IMR-90 (cell line): ENCODE measurements around the gene ATP5PD. TPM values are rescaled to one million over a fixed set of nuclear protein-coding genes. Genes with fewer than 3 reads are reported as not detected.

Source experiments
- ATAC-seq: fragments of 200-7000 bp; cut with Tn5 transposase; 2 replicates; pipeline ENCODE4 v1.9.1; 2020; ENCODE audit warnings: low read depth, mild to moderate bottlenecking, moderate library complexity
- BruUV-seq: library from RNA; stranded (reverse); fragments of 400-500 nt; replicated peaks from 2 replicates; lab custom pipeline; 2021; lab: Mats Ljungman, UMichigan
- CTCF ChIA-PET: fragments of 300-600 bp; formaldehyde crosslinking; extraction: SDS; loops from one replicate; lab custom pipeline; 2021; ENCODE audit warnings: antibody characterized with exemption; lab: Yijun Ruan, JAX
- POLR2A ChIA-PET: fragments of 300-600 bp; sonication (Branson Sonifier 250); formaldehyde crosslinking; loops from one replicate; lab custom pipeline; 2022; ENCODE audit warnings: antibody characterized with exemption; ENCODE audit not compliant: unreplicated experiment; lab: Charles Lee
- DNase-seq: peaks from one replicate; pipeline ENCODE4 v3.0.0; 2013
- H2AFZ ChIP-seq: replicated peaks from 2 replicates; pipeline ENCODE3; 2013; ENCODE audit warnings: low read length, mild to moderate bottlenecking; ENCODE audit not compliant: poor library complexity
- H2AK5ac ChIP-seq: 2 replicates; pipeline ENCODE4 v1.6.1; 2013; ENCODE audit warnings: low read depth, low read length, inconsistent platforms
- H2AK9ac ChIP-seq: replicated peaks from 2 replicates; pipeline ENCODE3; 2013; ENCODE audit warnings: mild to moderate bottlenecking, low read depth, low read length, moderate library complexity; ENCODE audit not compliant: poor library complexity
- H2BK120ac ChIP-seq: 2 replicates; pipeline ENCODE4 v1.6.1; 2013; ENCODE audit warnings: low read depth, low read length, inconsistent platforms
- H2BK15ac ChIP-seq: 3 replicates; pipeline ENCODE4 v1.6.1; 2013; ENCODE audit warnings: low read depth, low read length, inconsistent platforms
- H2BK20ac ChIP-seq: 2 replicates; pipeline ENCODE4 v1.6.1; 2013; ENCODE audit warnings: low read depth, mild to moderate bottlenecking, inconsistent platforms, low read length, moderate library complexity
- H2BK5ac ChIP-seq: 2 replicates; pipeline ENCODE4 v1.6.1; 2013; ENCODE audit warnings: mild to moderate bottlenecking, low read depth, low read length, inconsistent platforms; ENCODE audit not compliant: poor library complexity, severe bottlenecking
- H3K14ac ChIP-seq: replicated peaks from 2 replicates; pipeline ENCODE4 v1.6.1; 2013; ENCODE audit warnings: low read depth, low read length, inconsistent platforms
- H3K18ac ChIP-seq: 2 replicates; pipeline ENCODE4 v1.6.1; 2013; ENCODE audit warnings: low read depth, low read length, control low read depth
- H3K23ac ChIP-seq: 2 replicates; pipeline ENCODE4 v1.6.1; 2013; ENCODE audit warnings: low read depth, low read length, inconsistent platforms
- H3K27ac ChIP-seq: 2 replicates; pipeline ENCODE4 v1.5.1; 2013; ENCODE audit warnings: mild to moderate bottlenecking, control low read depth, low read length; ENCODE audit not compliant: insufficient read depth
- H3K27me3 ChIP-seq: 2 replicates; pipeline ENCODE4 v1.6.1; 2013; ENCODE audit warnings: low read length; ENCODE audit not compliant: control insufficient read depth, insufficient read depth
- H3K36me3 ChIP-seq: 2 replicates; pipeline ENCODE4 v1.6.1; 2013; ENCODE audit warnings: low read length, mixed read lengths; ENCODE audit not compliant: control insufficient read depth, insufficient read depth
- H3K4ac ChIP-seq: 2 replicates; pipeline ENCODE4 v1.6.1; 2013; ENCODE audit warnings: low read depth, low read length, inconsistent platforms
- H3K4me1 ChIP-seq: 2 replicates; pipeline ENCODE4 v1.6.1; 2013; ENCODE audit warnings: low read length, mixed read lengths; ENCODE audit not compliant: control insufficient read depth, insufficient read depth
- H3K4me2 ChIP-seq: 2 replicates; pipeline ENCODE4 v1.6.1; 2013; ENCODE audit warnings: low read depth, mild to moderate bottlenecking, control low read depth, low read length, moderate library complexity
- H3K4me3 ChIP-seq: 2 replicates; pipeline ENCODE4 v1.5.1; 2013; ENCODE audit warnings: low read depth, mild to moderate bottlenecking, control low read depth, low read length, moderate library complexity; ENCODE audit not compliant: insufficient read depth
- H3K56ac ChIP-seq: 2 replicates; pipeline ENCODE4 v1.6.1; 2013; ENCODE audit warnings: low read length, inconsistent platforms; ENCODE audit not compliant: insufficient read depth; ENCODE audit errors: extremely low read depth
- H3K79me1 ChIP-seq, 2 experiments: 2 replicates each; pipeline ENCODE4 v1.6.1; 2013; ENCODE audit warnings: low read length in 2 of 2, inconsistent platforms in 1 of 2, low read depth in 1 of 2
- H3K9ac ChIP-seq: 2 replicates; pipeline ENCODE4 v1.6.1; 2013; ENCODE audit warnings: low read depth, low read length, control low read depth
- H3K9me1 ChIP-seq: 2 replicates; pipeline ENCODE4 v1.6.1; 2013; ENCODE audit warnings: low read length, inconsistent platforms; ENCODE audit not compliant: insufficient read depth
- H3K9me3 ChIP-seq: 2 replicates; pipeline ENCODE4 v1.6.1; 2013; ENCODE audit warnings: low read length; ENCODE audit not compliant: control insufficient read depth, insufficient read depth
- H4K20me1 ChIP-seq: 2 replicates; pipeline ENCODE4 v1.6.1; 2013; ENCODE audit warnings: low read length, inconsistent platforms; ENCODE audit not compliant: insufficient read depth
- H4K5ac ChIP-seq: 2 replicates; pipeline ENCODE4 v1.6.1; 2013; ENCODE audit warnings: mild to moderate bottlenecking, low read depth, low read length, control low read depth
- H4K8ac ChIP-seq, 2 experiments: 2 replicates each; pipeline ENCODE4 v1.6.1; 2013; ENCODE audit warnings: low read depth in 2 of 2, low read length in 2 of 2, control low read depth in 1 of 2, inconsistent platforms in 1 of 2
- H4K91ac ChIP-seq: 2 replicates; pipeline ENCODE4 v1.6.1; 2013; ENCODE audit warnings: low read depth, low read length, inconsistent platforms; ENCODE audit not compliant: insufficient read depth
- BHLHE40 ChIP-seq: fragments of 150-350 bp; IDR thresholded peaks from 2 replicates; pipeline ENCODE4 v1.6.1; 2016; ENCODE audit warnings: mild to moderate bottlenecking, low read depth, low read length
- CEBPB ChIP-seq: IDR thresholded peaks from 2 replicates; pipeline ENCODE4 v1.6.1; 2012; ENCODE audit warnings: low read depth, low read length, improper control_type of control experiment
- CHD1 ChIP-seq: IDR thresholded peaks from 2 replicates; pipeline ENCODE4 v1.6.1; 2012; ENCODE audit warnings: low read depth, low read length, improper control_type of control experiment
- ELK1 ChIP-seq: fragments of 150-350 bp; IDR thresholded peaks from 2 replicates; pipeline ENCODE4 v1.6.1; 2016; ENCODE audit warnings: low read depth, mild to moderate bottlenecking, low read length, moderate library complexity, borderline replicate concordance
- FOS ChIP-seq: fragments of 150-350 bp; IDR thresholded peaks from 2 replicates; pipeline ENCODE4 v1.6.1; 2016; ENCODE audit warnings: low read depth, low read length
- MAFK ChIP-seq: IDR thresholded peaks from 2 replicates; pipeline ENCODE4 v1.6.1; 2012; ENCODE audit warnings: low read depth, low read length, improper control_type of control experiment
- MAZ ChIP-seq: IDR thresholded peaks from 2 replicates; pipeline ENCODE4 v1.6.1; 2012; ENCODE audit warnings: low read depth, mild to moderate bottlenecking, low read length, improper control_type of control experiment, moderate library complexity, borderline replicate concordance
- MXI1 ChIP-seq: IDR thresholded peaks from 2 replicates; pipeline ENCODE4 v1.6.1; 2012; ENCODE audit warnings: low read depth, mild to moderate bottlenecking, low read length, moderate library complexity, borderline replicate concordance
- NFE2L2 ChIP-seq: fragments of 150-350 bp; IDR thresholded peaks from 2 replicates; pipeline ENCODE4 v1.6.1; 2016; ENCODE audit warnings: low read depth, mild to moderate bottlenecking, low read length
- POLR2A ChIP-seq: IDR thresholded peaks from 2 replicates; pipeline ENCODE4 v1.6.1; 2012; ENCODE audit warnings: mild to moderate bottlenecking, low read depth, low read length
- RAD21 ChIP-seq: IDR thresholded peaks from 2 replicates; pipeline ENCODE4 v1.6.1; 2012; ENCODE audit warnings: low read length, improper control_type of control experiment
- RCOR1 ChIP-seq: IDR thresholded peaks from 2 replicates; pipeline ENCODE4 v1.6.1; 2012; ENCODE audit warnings: mild to moderate bottlenecking, low read length, improper control_type of control experiment; ENCODE audit not compliant: insufficient replicate concordance
- RFX5 ChIP-seq: IDR thresholded peaks from 2 replicates; pipeline ENCODE4 v1.8.0; 2012; ENCODE audit warnings: low read depth, mild to moderate bottlenecking, low read length, moderate library complexity
- SMC3 ChIP-seq: fragments of 150-350 bp; IDR thresholded peaks from 2 replicates; pipeline ENCODE4 v1.6.1; 2016; ENCODE audit warnings: low read depth, mild to moderate bottlenecking, antibody characterized with exemption, low read length, moderate library complexity
- WGBS, 2 experiments: methylation state at CpG; one replicate each; pipeline versions ENCODE4 v1.1.5 to v1.1.7; 2013; ENCODE audit warnings: missing lambda C conversion rate in 2 of 2; ENCODE audit not compliant: insufficient read length in 1 of 2; ENCODE audit errors: extremely low coverage in 2 of 2; 5-methylcytosine and 5-hydroxymethylcytosine counted together
- dilution Hi-C: fragments of 300-500 bp; cut with HindIII; formaldehyde crosslinking; loops from one replicate; pipeline ENCODE4 v1.14.3; 2018; ENCODE audit warnings: low sequenced_read_pairs; ENCODE audit not compliant: unreplicated experiment
- in situ Hi-C: fragments of 300-500 bp; cut with MboI; formaldehyde crosslinking; loops from 3 replicates; pipeline ENCODE4 v1.14.3; 2019; ENCODE audit warnings: low sequenced_read_pairs, inconsistent platforms, mixed read lengths
- intact Hi-C: fragments of 100-400 bp; cut with micrococcal nuclease; formaldehyde crosslinking; loops from 2 replicates; pipeline ENCODE4 v1.10.0; 2022
- polyA plus RNA-seq, 3 experiments: library from polyadenylated mRNA; depleted of rRNA; stranded (reverse); fragments of >200 nt; gene quantifications; 2 replicates each; pipeline ENCODE4 v1.2.3, GENCODE V29; 2012; ENCODE audit warnings: low replicate concordance in 1 of 3
- total RNA-seq: library from RNA; depleted of rRNA; stranded (reverse); fragments of >200 nt; gene quantifications from 2 replicates; pipeline ENCODE4 v1.2.3, GENCODE V29; 2012
- TF ChIP-seq, protein P1 (sequence below): fragments of 150-350 bp; IDR thresholded peaks from 2 replicates; pipeline ENCODE4 v1.6.1; 2017; ENCODE audit warnings: mild to moderate bottlenecking, antibody characterized with exemption, low read length, low read depth
- TF ChIP-seq, protein P2 (sequence below): conservative IDR thresholded peaks from 2 replicates; pipeline ENCODE4 v1.5.1; 2012; ENCODE audit warnings: mild to moderate bottlenecking, low read depth, low read length, improper control_type of control experiment

The ATP5PD gene
- total and polyA plus RNA-seq, 2 of the 4 experiments (the other 2 are of a cell fraction), result 373 to 425 TPM

DNA sequence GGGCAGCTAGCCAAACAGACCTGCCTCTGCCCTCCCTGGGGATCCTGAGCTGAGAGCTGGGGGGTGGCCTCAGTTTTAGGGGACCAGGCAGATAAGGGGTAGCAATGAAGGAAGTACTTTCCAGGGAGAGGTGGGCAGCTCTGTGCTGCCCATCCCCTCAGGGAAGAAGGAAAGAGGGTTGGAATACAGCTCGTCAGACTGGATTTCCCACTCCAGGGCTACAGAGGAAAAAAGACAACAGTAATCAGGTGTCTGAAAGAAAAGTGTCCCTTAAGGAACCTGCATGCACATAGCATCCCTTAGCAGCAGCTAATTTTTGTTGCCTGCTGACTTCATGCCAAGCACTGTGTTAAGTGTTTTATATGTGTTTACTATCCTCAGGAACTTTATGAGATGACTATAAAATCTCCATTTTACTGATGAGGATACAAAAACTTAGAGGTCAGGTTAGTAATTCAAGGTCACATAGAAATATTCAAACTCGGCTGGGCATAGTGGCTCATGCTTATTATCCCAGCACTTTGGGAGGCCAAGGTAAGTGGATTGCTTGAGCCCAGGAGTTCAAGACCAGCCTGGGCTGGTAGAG, 37.5 kb downstream of the ATP5PD start:
- POLR2A ChIA-PET, result interaction anchor here (0.5 kb wide), 1 partner anchor 15 kb away, joined by 3 read pairs; no protein-coding TSS in a partner anchor
- DNase-seq (no peak), ATAC-seq (no peak)
- no peak overlapping the region for H3K23ac ChIP-seq
- H3K9me3 ChIP-seq, result no peaks in the 10 kb centered on the region
- H2BK5ac ChIP-seq, result no peak overlapping the region
- 63% methylated on average over 1 of the region's 2 CpGs; no CpG with 5 or more reads in 1 of the 2 experiments for WGBS, 2 experiments
- H2AFZ ChIP-seq, result no peak overlapping the region
- CTCF ChIA-PET, result no interaction called here
- H3K4ac ChIP-seq, result no peak overlapping the region
- intact Hi-C loops (no loop called here), in situ Hi-C loops (no loop called here), dilution Hi-C loops (no loop called here)
- no peak overlapping the region for H3K9ac ChIP-seq
- H2AK5ac ChIP-seq, result no peak overlapping the region
- no peak overlapping the region for H2BK20ac ChIP-seq
- no peak overlapping the region for H4K8ac ChIP-seq
- H3K9me1 ChIP-seq, result 0 out of 2 replicates have a peak, but pooled peaks cover 4% of the 10 kb centered on the region
- H4K91ac ChIP-seq, result no peak overlapping the region
- no peak overlapping the region for H3K4me2 ChIP-seq
- peaks cover 6% of the 10 kb centered on the region for H3K4me1 ChIP-seq
- H3K56ac ChIP-seq, result no peak overlapping the region
- no peak overlapping the region for H2AK9ac ChIP-seq
- H4K5ac ChIP-seq, result no peak overlapping the region
- H3K4me3 ChIP-seq, result no peak overlapping the region
- peaks cover 9 to 12% of the 10 kb centered on the region in 2 experiments for H3K79me1 ChIP-seq
- H3K36me3 ChIP-seq, result peaks cover 12% of the 10 kb centered on the region; the same call in 1 of the 2 replicates
- H3K14ac ChIP-seq, result no peak overlapping the region
- H3K18ac ChIP-seq, result no peak overlapping the region
- H2BK120ac ChIP-seq, result no peak overlapping the region
- TF ChIP-seq ELK1 (no peak), SMC3 (no peak), POLR2A (no peak), FOS (no peak), RCOR1 (no peak), MXI1 (no peak), MAZ (no peak), NFE2L2 (no peak), RFX5 (no peak), MAFK (no peak), CHD1 (no peak), CEBPB (no peak), BHLHE40 (no peak), RAD21 (no peak)
- TF ChIP-seq, protein P1, sequence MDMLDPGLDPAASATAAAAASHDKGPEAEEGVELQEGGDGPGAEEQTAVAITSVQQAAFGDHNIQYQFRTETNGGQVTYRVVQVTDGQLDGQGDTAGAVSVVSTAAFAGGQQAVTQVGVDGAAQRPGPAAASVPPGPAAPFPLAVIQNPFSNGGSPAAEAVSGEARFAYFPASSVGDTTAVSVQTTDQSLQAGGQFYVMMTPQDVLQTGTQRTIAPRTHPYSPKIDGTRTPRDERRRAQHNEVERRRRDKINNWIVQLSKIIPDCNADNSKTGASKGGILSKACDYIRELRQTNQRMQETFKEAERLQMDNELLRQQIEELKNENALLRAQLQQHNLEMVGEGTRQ, result no peak
- TF ChIP-seq, protein P2, sequence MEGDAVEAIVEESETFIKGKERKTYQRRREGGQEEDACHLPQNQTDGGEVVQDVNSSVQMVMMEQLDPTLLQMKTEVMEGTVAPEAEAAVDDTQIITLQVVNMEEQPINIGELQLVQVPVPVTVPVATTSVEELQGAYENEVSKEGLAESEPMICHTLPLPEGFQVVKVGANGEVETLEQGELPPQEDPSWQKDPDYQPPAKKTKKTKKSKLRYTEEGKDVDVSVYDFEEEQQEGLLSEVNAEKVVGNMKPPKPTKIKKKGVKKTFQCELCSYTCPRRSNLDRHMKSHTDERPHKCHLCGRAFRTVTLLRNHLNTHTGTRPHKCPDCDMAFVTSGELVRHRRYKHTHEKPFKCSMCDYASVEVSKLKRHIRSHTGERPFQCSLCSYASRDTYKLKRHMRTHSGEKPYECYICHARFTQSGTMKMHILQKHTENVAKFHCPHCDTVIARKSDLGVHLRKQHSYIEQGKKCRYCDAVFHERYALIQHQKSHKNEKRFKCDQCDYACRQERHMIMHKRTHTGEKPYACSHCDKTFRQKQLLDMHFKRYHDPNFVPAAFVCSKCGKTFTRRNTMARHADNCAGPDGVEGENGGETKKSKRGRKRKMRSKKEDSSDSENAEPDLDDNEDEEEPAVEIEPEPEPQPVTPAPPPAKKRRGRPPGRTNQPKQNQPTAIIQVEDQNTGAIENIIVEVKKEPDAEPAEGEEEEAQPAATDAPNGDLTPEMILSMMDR, result no peak
- no peak overlapping the region for H2BK15ac ChIP-seq
- no TSS peak for BruUV-seq
- H4K20me1 ChIP-seq, result no peaks in the 10 kb centered on the region
- H3K27ac ChIP-seq, result no peak overlapping the region
- no peaks in the 10 kb centered on the region for H3K27me3 ChIP-seq
